ENCODE results near the gene KATNA1.

GRCh38 chr6:149559389-149559788 lies 89.1 kb downstream of the KATNA1 start:
- TF ChIP-seq CTCF (IDR thresholded peaks at IDR 0.05; ENCODE audit: low read depth, low read length, missing input control): no peak
- TF ChIP-seq MAX (IDR thresholded peaks at IDR 0.05): no peak
- TF ChIP-seq HNF4G (IDR thresholded peaks at IDR 0.05): no peak
- no peak for TF ChIP-seq TAF1 (conservative IDR thresholded peaks at IDR 0.05)
- no peak for TF ChIP-seq JUND (IDR thresholded peaks at IDR 0.05)
- TF ChIP-seq RAD21 (IDR thresholded peaks at IDR 0.05): no peak
- TF ChIP-seq REST (IDR thresholded peaks at IDR 0.05): no peak
- no peak for TF ChIP-seq ZBTB33 (IDR thresholded peaks at IDR 0.05)
- no peak for TF ChIP-seq GABPA (IDR thresholded peaks at IDR 0.05 in 1 of 2, conservative IDR thresholded peaks at IDR 0.05 in 1 of 2)
- TF ChIP-seq SP1 (IDR thresholded peaks at IDR 0.05): no peak
- no peak for TF ChIP-seq FOXA1 (IDR thresholded peaks at IDR 0.05)
- no peak for TF ChIP-seq EGR1 (IDR thresholded peaks at IDR 0.05; ENCODE audit: low read depth in 2 of 2)
- TF ChIP-seq ATF3 (IDR thresholded peaks at IDR 0.05): no peak
- TF ChIP-seq YY1 (IDR thresholded peaks at IDR 0.05): no peak
